Aorta (tissue), 5 donors: Measurements from ENCODE around the gene STXBP1. TPM values are rescaled to one million over a fixed set of nuclear protein-coding genes. Genes with fewer than 3 reads are reported as not detected.

Source experiments
- ATAC-seq: fragments of 200-7000 bp; cut with Tn5 transposase; one replicate; pipeline ENCODE4 v1.9.1; 2022; ENCODE audit warnings: moderate library complexity; ENCODE audit not compliant: low FRiP score
- DNase-seq, 2 donors: peaks; one replicate each; pipeline ENCODE4 v3.0.0-alpha.2; 2020
- H3K27ac ChIP-seq, 2 donors: one replicate each; pipeline ENCODE4 v1.5.1; 2013; ENCODE audit warnings: low read length in 2 of 2, mild to moderate bottlenecking in 2 of 2, moderate library complexity in 2 of 2, control low read depth in 1 of 2, inconsistent platforms in 1 of 2, low read depth in 1 of 2
- H3K27me3 ChIP-seq, 2 donors: one replicate each; pipeline ENCODE4 v1.6.1; 2013; ENCODE audit warnings: control low read depth in 1 of 2, low read length in 1 of 2, mild to moderate bottlenecking in 1 of 2, moderate library complexity in 1 of 2; ENCODE audit not compliant: insufficient read depth in 2 of 2, control insufficient read depth in 1 of 2
- H3K36me3 ChIP-seq, 2 donors: one replicate each; pipeline ENCODE4 v1.6.1; 2013; ENCODE audit warnings: control low read depth in 1 of 2, low read length in 1 of 2, mild to moderate bottlenecking in 1 of 2; ENCODE audit not compliant: insufficient read depth in 2 of 2, control insufficient read depth in 1 of 2
- H3K4me1 ChIP-seq, 2 donors: one replicate each; pipeline ENCODE4 v1.6.1; 2013; ENCODE audit warnings: low read length in 2 of 2, control low read depth in 1 of 2, mild to moderate bottlenecking in 1 of 2, moderate library complexity in 1 of 2; ENCODE audit not compliant: insufficient read depth in 2 of 2, control insufficient read depth in 1 of 2
- H3K4me3 ChIP-seq, 2 donors: one replicate each; pipeline ENCODE4 v1.5.1; 2013; ENCODE audit warnings: low read length in 2 of 2, control low read depth in 1 of 2, mild to moderate bottlenecking in 1 of 2
- H3K9me3 ChIP-seq: one replicate; pipeline ENCODE4 v1.6.1; 2013; ENCODE audit warnings: mild to moderate bottlenecking, low read length; ENCODE audit not compliant: control insufficient read depth
- WGBS, 2 donors: extraction: QIAGEN DNeasy Blood & Tissue Kit; methylation state at CpG; one replicate each; pipeline ENCODE4 v1.1.7; 2013; 5-methylcytosine and 5-hydroxymethylcytosine counted together
- intact Hi-C, 2 donors: fragments of 100-400 bp; cut with DNase I; formaldehyde crosslinking; loops; one replicate each; pipeline versions ENCODE4 v1.14.2 to v1.15.0; 2022
- polyA plus RNA-seq, 2 donors: library from polyadenylated mRNA; stranded (reverse); fragments of 200-250 nt; gene quantifications; one replicate each; pipeline ENCODE4 v1.2.3, GENCODE V29; 2013
- total RNA-seq, 2 donors: library from RNA; stranded (reverse); fragmentation: NEBNext Ultra II Directional; extraction: Animal tissue kit (Norgen Biotek cat#: 25700); gene quantifications; one replicate each; pipeline ENCODE4 v1.2.1, GENCODE V29; 2021
- donor health status: healthy with polysubstance abuse.
- donor health status: Bipolar disorder and iron deficiency.
- donor health status: DM: no; HTN: no; CAD: no.
- donor health status: DM: no; HTN: no; CAD: no.
- donor health status: DM: yes; HTN: yes; CAD: no.

The STXBP1 gene
- total and polyA plus RNA-seq, 4 donors, result 6.6 to 69.0 (median 35.4) TPM

GRCh38 chr9:127567730-127568617 is 44.1 kb upstream of the STXBP1 start:
- Histone ChIP-seq H3K27me3 (no peaks in the 10 kb centered on the region), H3K4me3 (peak overlapping the region; percentile 50 to 86), H3K36me3 (no peaks in the 10 kb centered on the region), H3K27ac (peak overlapping the region; percentile 20 to 62), H3K9me3 (no peaks in the 10 kb centered on the region), H3K4me1 (no peaks in the 10 kb centered on the region)
- intact Hi-C loops, result loop anchor here in 1 of 2 donors (5.0 kb wide), 1 partner anchor 41 kb away; no protein-coding TSS in a partner anchor
- WGBS, 2 donors, result 0 to 1% methylated on average over 33 to 36 of the region's 36 CpGs
- DNase-seq (peak in 1 of 2 donors; percentile 83), ATAC-seq (peak; percentile 41)

DNA sequence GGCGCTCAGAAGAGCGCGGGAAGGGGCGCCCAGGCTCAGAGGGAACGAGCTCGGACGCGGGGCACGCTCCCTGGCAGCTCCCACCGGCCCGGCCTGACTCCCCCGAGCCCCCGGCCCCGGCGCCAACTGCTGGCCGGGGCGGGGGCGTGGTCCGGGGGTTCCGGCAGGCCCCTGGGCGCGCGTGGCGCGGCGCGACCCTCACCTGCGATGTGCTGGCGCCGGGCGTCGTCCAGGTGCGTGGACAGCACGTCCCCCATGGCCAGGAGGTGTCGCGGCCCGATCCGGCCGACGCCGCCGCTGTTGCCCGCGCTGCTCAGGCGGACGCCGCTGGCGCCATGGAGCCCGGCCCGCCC is 43.5 kb upstream of the STXBP1 start:
- peak in 1 of 2 donors; percentile 82 for DNase-seq
- no peaks in the 10 kb centered on the region for H3K9me3 ChIP-seq
- no peaks in the 10 kb centered on the region for H3K4me1 ChIP-seq
- H3K36me3 ChIP-seq, result no peaks in the 10 kb centered on the region
- intact Hi-C loops, result loop anchor here in 1 of 2 donors (5.0 kb wide), 1 partner anchor 41 kb away; no protein-coding TSS in a partner anchor
- peak overlapping the region; percentile 20 to 62 for H3K27ac ChIP-seq
- ATAC-seq, result no peak
- WGBS, 2 donors, result 1 to 2% methylated on average over 20 to 50 of the region's 50 CpGs
- H3K27me3 ChIP-seq, result no peaks in the 10 kb centered on the region
- peak overlapping the region; percentile 50 to 86 for H3K4me3 ChIP-seq

DNA sequence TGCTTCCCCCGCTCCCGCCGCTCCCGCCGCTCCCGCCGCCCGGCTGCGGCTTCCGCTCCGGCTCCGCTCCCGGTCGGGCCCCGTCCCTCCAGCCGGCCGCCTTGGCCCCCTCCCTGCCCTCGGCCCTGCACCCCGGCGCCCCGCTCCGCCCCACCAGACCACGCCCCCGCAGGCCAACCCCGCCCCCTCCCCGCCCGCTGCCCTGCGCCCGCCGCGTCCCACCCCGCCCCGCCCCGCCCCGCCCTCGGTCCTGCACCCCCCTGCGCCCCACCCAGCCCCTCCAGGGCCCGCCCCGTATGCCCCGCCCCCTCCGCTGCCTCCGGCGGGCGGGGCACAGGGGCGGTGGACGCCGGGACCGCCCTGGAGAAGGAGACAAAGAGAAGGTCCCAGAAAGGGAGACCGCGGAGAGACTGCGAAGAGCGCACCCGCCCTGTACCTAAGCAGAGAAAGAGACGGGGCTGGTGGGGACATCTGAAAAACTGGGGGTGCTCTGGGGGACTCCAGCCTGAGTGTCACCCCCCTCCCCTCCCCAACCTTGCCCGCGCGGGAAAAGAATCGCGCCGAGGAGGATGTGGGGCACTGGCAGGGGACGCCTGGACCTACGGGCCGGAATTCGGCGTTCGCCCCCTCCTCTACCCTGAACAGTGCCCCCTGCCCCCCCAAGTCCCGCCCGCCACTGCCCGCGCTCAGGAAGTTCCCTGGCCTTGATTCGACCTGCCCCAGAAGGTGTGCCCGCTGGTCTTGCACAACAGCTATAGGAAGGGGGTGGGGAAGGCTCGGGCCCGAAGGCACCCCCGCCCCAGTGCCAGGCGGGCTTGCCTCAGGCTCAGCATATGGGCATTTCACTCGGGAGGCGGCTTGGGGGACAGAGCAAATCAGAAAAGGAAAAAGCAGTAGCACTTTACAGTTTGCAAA is 42.8 kb upstream of the STXBP1 start:
- peak overlapping the region; percentile 50 to 86 for H3K4me3 ChIP-seq
- ATAC-seq (peak; percentile 90), DNase-seq (peak; percentile 86 to 94)
- H3K27me3 ChIP-seq, result no peaks in the 10 kb centered on the region
- intact Hi-C loops, result loop anchor here in 1 of 2 donors (5.0 kb wide), 1 partner anchor 42 kb away; no protein-coding TSS in a partner anchor
- no peaks in the 10 kb centered on the region for H3K4me1 ChIP-seq
- H3K27ac ChIP-seq, result peak overlapping the region in 1 of 2 donors; percentile 85
- no peaks in the 10 kb centered on the region for H3K36me3 ChIP-seq
- whole genome bisulfite sequencing, 2 donors, result 1% methylated on average over 52 to 78 of the region's 78 CpGs
- no peaks in the 10 kb centered on the region for H3K9me3 ChIP-seq

DNA sequence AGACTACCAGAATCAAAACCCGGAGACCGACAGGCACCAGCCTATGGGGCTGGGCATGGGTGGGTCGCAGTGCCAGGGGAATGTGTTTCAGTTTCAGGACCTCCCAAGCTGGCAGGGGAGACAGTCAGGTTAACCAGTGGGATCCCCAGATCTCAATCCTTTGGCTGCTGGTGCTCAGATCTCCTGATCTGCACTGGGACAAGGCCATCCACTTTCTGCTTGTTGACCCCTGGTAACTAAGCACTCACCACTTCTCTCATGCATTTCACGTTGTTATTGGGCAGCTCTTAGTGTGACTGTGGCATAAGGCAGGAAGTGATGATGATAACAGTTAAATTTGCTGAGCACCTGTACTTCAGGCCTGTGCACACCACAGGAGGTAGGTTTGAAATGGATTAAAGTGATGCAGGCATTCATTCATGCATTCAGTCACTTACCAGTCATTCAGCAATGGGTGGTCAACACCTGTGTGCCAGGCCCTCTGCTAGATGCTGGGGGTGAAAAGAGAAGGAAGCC is 42.1 kb upstream of the STXBP1 start:
- no peak for ATAC-seq
- intact Hi-C loops, result loop anchor here in 1 of 2 donors (5.0 kb wide), 1 partner anchor 43 kb away; no protein-coding TSS in a partner anchor
- peak overlapping the region in 1 of 2 donors; percentile 85 for H3K27ac ChIP-seq
- H3K27me3 ChIP-seq, result no peaks in the 10 kb centered on the region
- H3K4me3 ChIP-seq, result no peak overlapping the region
- DNase-seq, result no peak
- 3 to 8% methylated on average over 4 of the region's 4 CpGs for WGBS, 2 donors
- no peaks in the 10 kb centered on the region for H3K9me3 ChIP-seq
- H3K4me1 ChIP-seq, result no peaks in the 10 kb centered on the region
- no peaks in the 10 kb centered on the region for H3K36me3 ChIP-seq

GRCh38 chr9:127570533-127571111 is 41.5 kb upstream of the STXBP1 start:
- ATAC-seq, result no peak
- Histone ChIP-seq H3K27ac (peak overlapping the region in 1 of 2 donors; percentile 85), H3K4me3 (no peak overlapping the region), H3K27me3 (no peaks in the 10 kb centered on the region), H3K9me3 (no peaks in the 10 kb centered on the region), H3K4me1 (no peaks in the 10 kb centered on the region), H3K36me3 (no peaks in the 10 kb centered on the region)
- intact Hi-C loops, result no loop called here
- DNase-seq, result no peak
- WGBS, 2 donors, result 66 to 71% methylated on average over 3 of the region's 3 CpGs

DNA sequence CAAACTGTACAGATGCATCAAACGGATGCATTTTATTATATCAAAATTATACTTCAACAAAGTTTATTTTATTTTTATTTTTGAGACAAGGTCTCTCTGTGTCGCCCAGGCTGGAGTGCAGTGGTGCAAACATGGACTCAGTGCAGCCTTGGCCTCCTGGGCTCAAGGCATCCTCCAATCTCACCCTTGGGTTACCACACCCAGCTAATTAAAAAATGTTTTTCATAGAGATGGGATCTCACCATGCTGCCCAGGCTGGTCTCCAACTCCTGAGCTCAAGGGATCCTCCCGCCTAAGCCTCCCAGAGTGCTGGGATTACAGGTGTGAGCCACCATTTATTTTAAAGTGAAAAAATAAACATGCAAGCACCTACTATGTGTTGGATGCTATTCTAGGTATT is 40.1 kb upstream of the STXBP1 start:
- no peak for ATAC-seq
- no peak for DNase-seq
- H3K9me3 ChIP-seq, result no peaks in the 10 kb centered on the region
- intact Hi-C loops, result no loop called here
- H3K27ac ChIP-seq, result no peak overlapping the region
- no peaks in the 10 kb centered on the region for H3K36me3 ChIP-seq
- no peaks in the 10 kb centered on the region for H3K4me1 ChIP-seq
- H3K27me3 ChIP-seq, result no peaks in the 10 kb centered on the region
- no peak overlapping the region for H3K4me3 ChIP-seq
- 93 to 94% methylated on average over 3 of the region's 3 CpGs for WGBS, 2 donors

DNA sequence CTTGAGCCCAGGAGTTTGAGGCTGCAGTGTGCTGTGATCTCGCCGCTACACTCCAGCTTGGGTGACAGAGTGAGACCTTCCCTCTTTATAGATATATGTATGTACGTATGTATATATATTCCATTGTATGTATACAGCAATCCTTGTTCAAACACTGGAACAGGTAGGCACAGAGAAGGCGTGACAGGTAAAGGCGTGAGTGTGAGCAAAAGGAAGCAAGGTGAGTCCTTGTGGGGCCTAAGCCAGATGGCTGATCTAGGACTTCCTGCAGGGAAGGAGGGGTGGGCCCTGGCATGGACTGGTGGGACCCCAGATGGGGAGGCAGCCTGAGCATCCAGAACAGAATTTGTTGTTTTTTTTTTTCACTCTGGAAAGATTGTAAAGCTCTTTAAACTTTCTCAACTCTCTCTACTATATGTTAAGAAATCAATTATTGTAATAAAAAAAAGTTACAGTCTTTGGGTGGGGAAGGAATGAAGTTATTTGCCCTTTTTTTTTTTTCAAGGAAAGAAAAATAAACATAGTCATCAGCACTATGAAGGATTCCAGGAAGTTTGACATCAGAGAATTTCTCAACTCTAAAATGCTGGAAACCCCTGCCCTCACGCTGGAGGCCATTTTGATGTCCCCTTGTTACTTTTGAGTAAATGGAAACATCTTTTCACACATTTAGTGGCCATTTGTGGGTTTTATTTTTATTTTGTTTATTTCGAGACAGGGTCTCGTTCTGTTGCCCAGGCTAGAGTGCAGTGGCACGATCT is 38.9 kb upstream of the STXBP1 start:
- Histone ChIP-seq H3K36me3 (no peaks in the 10 kb centered on the region), H3K27me3 (no peaks in the 10 kb centered on the region), H3K4me3 (no peak overlapping the region), H3K4me1 (no peaks in the 10 kb centered on the region), H3K27ac (peak overlapping the region in 1 of 2 donors; percentile 80), H3K9me3 (no peaks in the 10 kb centered on the region)
- ATAC-seq (no peak), DNase-seq (no peak)
- 82 to 86% methylated on average over 9 of the region's 9 CpGs for WGBS, 2 donors
- intact Hi-C loops, result no loop called here
